WTC11 (cell line): ENCODE data around the gene CIC. TPM values are rescaled to one million over a fixed set of nuclear protein-coding genes. Genes with fewer than 3 reads are reported as not detected.

Source experiments
- ATAC-seq: fragments of 200-7000 bp; cut with Tn5 transposase; 2 replicates; pipeline ENCODE4 v1.10.0; 2021; ENCODE audit warnings: mild to moderate bottlenecking, moderate library complexity
- CTCF ChIA-PET: fragments of 300-600 bp; sonication (Branson Sonifier 250); formaldehyde crosslinking; loops from one replicate; lab custom pipeline; 2021; ENCODE audit warnings: antibody characterized with exemption; lab: Charles Lee
- POLR2A ChIA-PET: fragments of 350-600 bp; sonication (Branson Sonifier 250); formaldehyde crosslinking; loops from one replicate; lab custom pipeline; 2021; ENCODE audit warnings: antibody characterized with exemption; lab: Charles Lee
- DNase-seq: peaks from one replicate; pipeline ENCODE4 v3.0.0; 2021; ENCODE audit warnings: low spot score
- H3K27ac Mint-ChIP-seq: 2 replicates; pipeline ENCODE4 v1.8.0; 2021; ENCODE audit warnings: mixed read lengths
- H3K27me3 Mint-ChIP-seq: 2 replicates; pipeline ENCODE4 v1.8.0; 2021; ENCODE audit warnings: low read depth, mild to moderate bottlenecking, moderate library complexity, mixed read lengths
- H3K36me3 Mint-ChIP-seq: 2 replicates; pipeline ENCODE4 v1.8.0; 2021; ENCODE audit warnings: mixed read lengths
- H3K4me1 Mint-ChIP-seq: 2 replicates; pipeline ENCODE4 v1.8.0; 2022; ENCODE audit warnings: mixed read lengths
- H3K4me3 Mint-ChIP-seq: 2 replicates; pipeline ENCODE4 v1.8.0; 2021; ENCODE audit warnings: mild to moderate bottlenecking, moderate library complexity, mixed read lengths
- H3K9me3 Mint-ChIP-seq: 2 replicates; pipeline ENCODE4 v1.8.0; 2021; ENCODE audit warnings: mixed read lengths
- ATF3 ChIP-seq: sonication (generic); formaldehyde crosslinking; conservative IDR thresholded peaks from 2 replicates; pipeline ENCODE4 v1.8.1; 2022; ENCODE audit warnings: mild to moderate bottlenecking, missing genetic modification reagents
- CTCF ChIP-seq: fragments of 200-600 bp; IDR thresholded peaks from 2 replicates; pipeline ENCODE4 v1.8.0; 2022; ENCODE audit warnings: antibody characterized with exemption
- EMX1 ChIP-seq: fragments of 250-450 bp; sonication (Bioruptor Pico); IDR thresholded peaks from 2 replicates; pipeline ENCODE4 v1.8.0; 2021; ENCODE audit warnings: mild to moderate bottlenecking
- FOXP1 ChIP-seq: sonication (generic); formaldehyde crosslinking; IDR thresholded peaks from 2 replicates; pipeline ENCODE4 v1.8.0; 2022; ENCODE audit warnings: missing genetic modification reagents, mild to moderate bottlenecking, moderate library complexity, borderline replicate concordance
- HMGA2 ChIP-seq: fragments of 250-450 bp; sonication (Bioruptor Pico); IDR thresholded peaks from 2 replicates; pipeline ENCODE4 v1.4.0; 2021; ENCODE audit warnings: mild to moderate bottlenecking, moderate library complexity
- MLX ChIP-seq: sonication (generic); formaldehyde crosslinking; IDR thresholded peaks from 2 replicates; pipeline ENCODE4 v1.8.1; 2023; ENCODE audit warnings: mild to moderate bottlenecking, missing genetic modification reagents, moderate library complexity
- NR3C1 ChIP-seq: sonication (generic); formaldehyde crosslinking; conservative IDR thresholded peaks from 2 replicates; pipeline ENCODE4 v1.8.1; 2023; ENCODE audit warnings: low read depth, mild to moderate bottlenecking, missing genetic modification reagents
- PRRX2 ChIP-seq: fragments of 250-450 bp; sonication (Bioruptor Pico); IDR thresholded peaks from 2 replicates; pipeline ENCODE4 v1.8.0; 2021; ENCODE audit warnings: mild to moderate bottlenecking
- STAT6 ChIP-seq: sonication (generic); formaldehyde crosslinking; conservative IDR thresholded peaks from 2 replicates; pipeline ENCODE4 v1.8.1; 2023; ENCODE audit warnings: mild to moderate bottlenecking, low read depth, missing genetic modification reagents, moderate library complexity
- ZBTB21 ChIP-seq: sonication (generic); formaldehyde crosslinking; IDR thresholded peaks from 2 replicates; pipeline ENCODE4 v1.8.1; 2023; ENCODE audit warnings: mild to moderate bottlenecking, missing genetic modification reagents, borderline replicate concordance
- ZMAT4 ChIP-seq: fragments of 250-450 bp; sonication (Bioruptor Pico); IDR thresholded peaks from 2 replicates; pipeline ENCODE4 v1.9.0; 2021; ENCODE audit warnings: mild to moderate bottlenecking
- total RNA-seq: library from RNA; stranded (reverse); gene quantifications from 3 replicates; pipeline ENCODE4 v1.2.3, GENCODE V29; 2021
- TF ChIP-seq, protein P1 (sequence below): sonication (generic); formaldehyde crosslinking; IDR thresholded peaks from 2 replicates; pipeline ENCODE4 v1.8.0; 2022; ENCODE audit warnings: mild to moderate bottlenecking, missing genetic modification reagents
- TF ChIP-seq, protein P2 (sequence below): fragments of 250-450 bp; sonication (Bioruptor Pico); IDR thresholded peaks from 2 replicates; pipeline ENCODE4 v1.9.0; 2021; ENCODE audit warnings: mild to moderate bottlenecking, borderline replicate concordance
- TF ChIP-seq, protein P3 (sequence below): sonication (generic); formaldehyde crosslinking; IDR thresholded peaks from 2 replicates; pipeline ENCODE4 v1.8.0; 2022; ENCODE audit warnings: mild to moderate bottlenecking, missing genetic modification reagents
- TF ChIP-seq, protein P4 (sequence below): fragments of 250-450 bp; sonication (Bioruptor Pico); conservative IDR thresholded peaks from 2 replicates; pipeline ENCODE4 v1.9.0; 2021; ENCODE audit warnings: mild to moderate bottlenecking
- TF ChIP-seq, protein P5 (sequence below): fragments of 250-450 bp; sonication (Bioruptor Pico); IDR thresholded peaks from 2 replicates; pipeline ENCODE4 v1.9.0; 2021; ENCODE audit warnings: moderate library complexity, mild to moderate bottlenecking, inconsistent platforms, borderline replicate concordance
- TF ChIP-seq, protein P6 (sequence below): sonication (generic); formaldehyde crosslinking; IDR thresholded peaks from 2 replicates; pipeline ENCODE4 v1.8.1; 2023; ENCODE audit warnings: mild to moderate bottlenecking, moderate library complexity, missing genetic modification reagents

CIC gene
- total RNA-seq, 1 experiment from 2014 or later, result 55.8 TPM

DNA sequence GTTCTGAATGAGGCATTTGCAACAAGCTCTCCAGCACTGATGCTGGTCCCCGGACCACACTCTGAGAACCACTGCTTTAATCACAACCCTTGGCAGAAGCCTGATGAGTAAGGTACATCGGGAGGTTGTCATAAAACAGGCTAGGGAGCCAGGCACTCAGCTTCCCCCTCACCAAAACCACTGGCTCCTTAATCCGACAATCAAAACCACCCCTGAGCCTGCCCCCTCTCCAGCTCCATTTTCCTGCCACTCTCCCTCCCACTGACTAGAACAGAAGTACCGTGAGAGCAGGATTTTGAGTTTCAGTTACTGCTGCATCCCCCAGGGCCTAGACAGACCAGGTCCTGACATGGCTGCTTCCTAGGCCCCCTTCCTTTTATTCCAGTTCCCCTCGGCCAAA lies 33.9 kb upstream of the CIC start (continued):
- TF ChIP-seq, protein P1, sequence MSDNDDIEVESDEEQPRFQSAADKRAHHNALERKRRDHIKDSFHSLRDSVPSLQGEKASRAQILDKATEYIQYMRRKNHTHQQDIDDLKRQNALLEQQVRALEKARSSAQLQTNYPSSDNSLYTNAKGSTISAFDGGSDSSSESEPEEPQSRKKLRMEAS (CRISPR knock-in tag), result no peak
- no peak for TF ChIP-seq ZMAT4 (CRISPR knock-in tag)
- no peak for TF ChIP-seq ZBTB21
- TF ChIP-seq MLX (CRISPR knock-in tag), result no peak
- TF ChIP-seq, all 79 proteins: peak for 0

GRCh38 chr19:42239544-42240220 lies 29.4 kb upstream of the CIC start:
- no peak for DNase-seq
- Mint-ChIP-seq H3K4me3 (no peak overlapping the region), H3K9me3 (no peaks in the 10 kb centered on the region), H3K27ac (no peak overlapping the region), H3K36me3 (peaks cover 33% of the 10 kb centered on the region), H3K4me1 (peaks cover 14% of the 10 kb centered on the region), H3K27me3 (no peaks in the 10 kb centered on the region; the same call in 1 of the 2 replicates)
- POLR2A ChIA-PET, result no interaction called here
- CTCF ChIA-PET, result interaction anchor here (2.9 kb wide), 1 partner anchor 40 kb away, joined by 8 read pairs; no protein-coding TSS in a partner anchor
- no peak for ATAC-seq
- TF ChIP-seq EMX1 (CRISPR knock-in tag), result no peak
- TF ChIP-seq PRRX2 (CRISPR knock-in tag), result no peak
- TF ChIP-seq, protein P2, sequence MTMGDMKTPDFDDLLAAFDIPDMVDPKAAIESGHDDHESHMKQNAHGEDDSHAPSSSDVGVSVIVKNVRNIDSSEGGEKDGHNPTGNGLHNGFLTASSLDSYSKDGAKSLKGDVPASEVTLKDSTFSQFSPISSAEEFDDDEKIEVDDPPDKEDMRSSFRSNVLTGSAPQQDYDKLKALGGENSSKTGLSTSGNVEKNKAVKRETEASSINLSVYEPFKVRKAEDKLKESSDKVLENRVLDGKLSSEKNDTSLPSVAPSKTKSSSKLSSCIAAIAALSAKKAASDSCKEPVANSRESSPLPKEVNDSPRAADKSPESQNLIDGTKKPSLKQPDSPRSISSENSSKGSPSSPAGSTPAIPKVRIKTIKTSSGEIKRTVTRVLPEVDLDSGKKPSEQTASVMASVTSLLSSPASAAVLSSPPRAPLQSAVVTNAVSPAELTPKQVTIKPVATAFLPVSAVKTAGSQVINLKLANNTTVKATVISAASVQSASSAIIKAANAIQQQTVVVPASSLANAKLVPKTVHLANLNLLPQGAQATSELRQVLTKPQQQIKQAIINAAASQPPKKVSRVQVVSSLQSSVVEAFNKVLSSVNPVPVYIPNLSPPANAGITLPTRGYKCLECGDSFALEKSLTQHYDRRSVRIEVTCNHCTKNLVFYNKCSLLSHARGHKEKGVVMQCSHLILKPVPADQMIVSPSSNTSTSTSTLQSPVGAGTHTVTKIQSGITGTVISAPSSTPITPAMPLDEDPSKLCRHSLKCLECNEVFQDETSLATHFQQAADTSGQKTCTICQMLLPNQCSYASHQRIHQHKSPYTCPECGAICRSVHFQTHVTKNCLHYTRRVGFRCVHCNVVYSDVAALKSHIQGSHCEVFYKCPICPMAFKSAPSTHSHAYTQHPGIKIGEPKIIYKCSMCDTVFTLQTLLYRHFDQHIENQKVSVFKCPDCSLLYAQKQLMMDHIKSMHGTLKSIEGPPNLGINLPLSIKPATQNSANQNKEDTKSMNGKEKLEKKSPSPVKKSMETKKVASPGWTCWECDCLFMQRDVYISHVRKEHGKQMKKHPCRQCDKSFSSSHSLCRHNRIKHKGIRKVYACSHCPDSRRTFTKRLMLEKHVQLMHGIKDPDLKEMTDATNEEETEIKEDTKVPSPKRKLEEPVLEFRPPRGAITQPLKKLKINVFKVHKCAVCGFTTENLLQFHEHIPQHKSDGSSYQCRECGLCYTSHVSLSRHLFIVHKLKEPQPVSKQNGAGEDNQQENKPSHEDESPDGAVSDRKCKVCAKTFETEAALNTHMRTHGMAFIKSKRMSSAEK, result no peak
- no peak for TF ChIP-seq ATF3
- TF ChIP-seq, protein P1 (CRISPR knock-in tag), result no peak
- TF ChIP-seq, protein P3, sequence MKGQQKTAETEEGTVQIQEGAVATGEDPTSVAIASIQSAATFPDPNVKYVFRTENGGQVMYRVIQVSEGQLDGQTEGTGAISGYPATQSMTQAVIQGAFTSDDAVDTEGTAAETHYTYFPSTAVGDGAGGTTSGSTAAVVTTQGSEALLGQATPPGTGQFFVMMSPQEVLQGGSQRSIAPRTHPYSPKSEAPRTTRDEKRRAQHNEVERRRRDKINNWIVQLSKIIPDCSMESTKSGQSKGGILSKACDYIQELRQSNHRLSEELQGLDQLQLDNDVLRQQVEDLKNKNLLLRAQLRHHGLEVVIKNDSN, result no peak
- TF ChIP-seq, protein P4, sequence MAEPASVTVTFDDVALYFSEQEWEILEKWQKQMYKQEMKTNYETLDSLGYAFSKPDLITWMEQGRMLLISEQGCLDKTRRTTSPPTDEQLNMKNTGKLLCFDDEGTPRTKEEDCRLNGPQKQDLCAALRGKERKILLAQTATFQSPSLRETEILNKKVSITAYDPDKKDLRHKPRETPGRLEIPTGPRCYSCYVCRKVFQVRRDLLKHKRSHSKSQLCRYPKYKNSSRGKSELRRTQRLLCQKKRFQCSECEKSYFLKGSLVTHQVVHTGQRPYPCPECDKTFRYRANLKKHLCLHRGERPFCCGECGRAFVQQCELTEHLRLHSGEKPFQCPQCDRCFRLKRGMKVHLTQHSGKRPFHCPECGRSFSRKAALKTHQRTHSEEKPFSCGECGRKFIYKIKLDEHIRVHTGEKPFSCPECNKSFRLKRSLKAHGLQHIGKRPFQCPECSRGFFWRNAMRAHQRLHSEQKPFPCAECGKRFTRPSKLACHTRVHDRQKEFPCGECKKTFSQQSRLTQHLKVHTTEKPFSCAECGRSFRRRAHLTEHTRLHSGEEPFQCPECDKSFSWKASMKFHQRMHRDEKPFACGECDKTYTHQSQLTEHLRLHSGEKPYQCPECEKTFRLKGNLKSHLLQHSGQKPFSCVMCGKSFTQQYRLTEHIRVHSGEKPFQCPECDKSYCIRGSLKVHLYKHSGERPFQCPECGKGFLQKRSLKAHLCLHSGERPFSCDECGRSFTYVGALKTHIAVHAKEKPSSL (CRISPR knock-in tag), result no peak
- no peak for TF ChIP-seq FOXP1 (CRISPR knock-in tag)
- TF ChIP-seq HMGA2 (CRISPR knock-in tag), result no peak
- TF ChIP-seq CTCF, result no peak
- TF ChIP-seq, protein P5, sequence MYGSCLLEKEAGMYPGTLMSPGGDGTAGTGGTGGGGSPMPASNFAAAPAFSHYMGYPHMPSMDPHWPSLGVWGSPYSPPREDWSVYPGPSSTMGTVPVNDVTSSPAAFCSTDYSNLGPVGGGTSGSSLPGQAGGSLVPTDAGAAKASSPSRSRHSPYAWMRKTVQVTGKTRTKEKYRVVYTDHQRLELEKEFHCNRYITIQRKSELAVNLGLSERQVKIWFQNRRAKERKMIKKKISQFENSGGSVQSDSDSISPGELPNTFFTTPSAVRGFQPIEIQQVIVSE, result no peak
- TF ChIP-seq, protein P6, sequence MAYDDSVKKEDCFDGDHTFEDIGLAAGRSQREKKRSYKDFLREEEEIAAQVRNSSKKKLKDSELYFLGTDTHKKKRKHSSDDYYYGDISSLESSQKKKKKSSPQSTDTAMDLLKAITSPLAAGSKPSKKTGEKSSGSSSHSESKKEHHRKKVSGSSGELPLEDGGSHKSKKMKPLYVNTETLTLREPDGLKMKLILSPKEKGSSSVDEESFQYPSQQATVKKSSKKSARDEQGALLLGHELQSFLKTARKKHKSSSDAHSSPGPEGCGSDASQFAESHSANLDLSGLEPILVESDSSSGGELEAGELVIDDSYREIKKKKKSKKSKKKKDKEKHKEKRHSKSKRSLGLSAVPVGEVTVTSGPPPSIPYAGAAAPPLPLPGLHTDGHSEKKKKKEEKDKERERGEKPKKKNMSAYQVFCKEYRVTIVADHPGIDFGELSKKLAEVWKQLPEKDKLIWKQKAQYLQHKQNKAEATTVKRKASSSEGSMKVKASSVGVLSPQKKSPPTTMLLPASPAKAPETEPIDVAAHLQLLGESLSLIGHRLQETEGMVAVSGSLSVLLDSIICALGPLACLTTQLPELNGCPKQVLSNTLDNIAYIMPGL (CRISPR knock-in tag), result no peak
- TF ChIP-seq STAT6 (CRISPR knock-in tag), result no peak
- no peak for TF ChIP-seq NR3C1 (CRISPR knock-in tag)
